Ascending aorta (tissue), 2 donors: Measurements from ENCODE around the gene NAA10. TPM values are rescaled to one million over a fixed set of nuclear protein-coding genes. Genes with fewer than 3 reads are reported as not detected.
"Not testable (repeated sequence)": the region's sequence is repeated elsewhere in the genome, so short reads cannot be mapped to it uniquely, and the experiment has no call there.

Experiments used
- DNase-seq, 2 donors: peaks; one replicate each; pipeline ENCODE4 v3.0.0-alpha.2; 2019; ENCODE audit warnings: low spot score in 2 of 2
- H3K27ac ChIP-seq, 2 donors: fragments of 200-600 bp; sonication (generic); one replicate each; pipeline ENCODE4 v1.5.1; 2016 to 2017; ENCODE audit warnings: mild to moderate bottlenecking in 1 of 2
- H3K27me3 ChIP-seq: fragments of 200-600 bp; sonication (generic); one replicate; pipeline ENCODE4 v1.5.1; 2017
- H3K36me3 ChIP-seq, 2 donors: fragments of 200-600 bp; sonication (generic); one replicate each; pipeline ENCODE4 v1.5.1; 2016
- H3K4me1 ChIP-seq, 2 donors: fragments of 200-600 bp; sonication (generic); one replicate each; pipeline ENCODE4 v1.5.1; 2016 to 2017; ENCODE audit warnings: mild to moderate bottlenecking in 1 of 2
- H3K4me3 ChIP-seq, 2 donors: fragments of 200-600 bp; sonication (generic); one replicate each; pipeline ENCODE4 v1.5.1; 2016 to 2017; ENCODE audit warnings: mild to moderate bottlenecking in 1 of 2
- H3K9me3 ChIP-seq, 2 donors: fragments of 200-600 bp; sonication (generic); one replicate each; pipeline ENCODE4 v1.5.1; 2016
- intact Hi-C: fragments of 100-400 bp; cut with DNase I; formaldehyde crosslinking; loops from one replicate; pipeline ENCODE4 v1.15.1; 2023
- total RNA-seq: library from RNA; depleted of rRNA; stranded (reverse); fragments of >200 nt; gene quantifications from one replicate; pipeline ENCODE4 v1.1.0, GENCODE V29; 2016
- TF ChIP-seq, protein P1 (sequence below), 3 experiments: fragments of 200-600 bp in 2 of 3; fragments of 450-650 bp in 1 of 3; sonication (generic) in 2 of 3; IDR thresholded peaks; one replicate each; pipeline ENCODE4 v1.5.1; 2016 to 2019; ENCODE audit warnings: antibody characterized with exemption in 3 of 3, mild to moderate bottlenecking in 1 of 3, moderate library complexity in 1 of 3

NAA10 gene
- 155 TPM for total RNA-seq

DNA sequence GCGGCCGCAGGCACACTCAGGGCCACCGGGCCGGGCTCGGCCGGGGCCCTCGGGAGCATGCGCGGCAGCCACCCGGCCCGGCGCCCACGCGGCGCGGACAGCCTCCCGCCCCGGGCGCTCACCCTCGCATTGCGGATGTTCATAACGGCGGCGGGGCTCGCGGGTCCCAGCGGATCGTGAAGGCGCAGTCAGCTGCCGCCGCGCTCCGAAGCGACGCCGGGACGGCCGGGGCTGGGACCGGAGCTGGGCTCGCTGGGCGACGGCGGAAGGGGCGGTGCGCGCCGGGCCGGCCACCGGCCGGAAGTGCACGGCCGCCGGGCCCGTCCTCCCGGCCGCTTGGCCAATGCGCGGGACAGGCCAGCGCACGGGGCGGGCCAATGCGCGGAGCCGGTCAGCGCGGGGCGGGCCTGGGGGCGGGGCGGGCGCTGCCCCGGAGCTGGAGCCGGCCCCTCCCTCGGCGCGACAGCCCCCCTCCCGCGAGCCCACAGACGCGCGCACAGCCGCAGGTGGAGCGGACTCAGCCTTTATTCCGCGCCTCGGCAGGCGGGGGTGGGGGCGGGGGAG, at the start of gene NAA10:
Gene NAA10, minus strand, starts transcription at position 276 of the 564 bp plus-strand sequence. Its CDS starts 133 bp downstream, at position 143.
- intact Hi-C loops, result no loop called here
- Histone ChIP-seq H3K9me3 (no peaks in the 10 kb centered on the region), H3K27me3 (no peaks in the 10 kb centered on the region), H3K27ac (peak within 1 kb of the TSS; percentile 18 to 49), H3K4me1 (peaks cover 0 to 9% of the 10 kb centered on the region in 2 donors), H3K4me3 (peak within 1 kb of the TSS; percentile 82 to 93), H3K36me3 (peaks cover 19 to 25% of the 10 kb centered on the region in 2 donors)
- DNase-seq, result peak in 1 of 2 donors; percentile 84
- TF ChIP-seq, protein P1, sequence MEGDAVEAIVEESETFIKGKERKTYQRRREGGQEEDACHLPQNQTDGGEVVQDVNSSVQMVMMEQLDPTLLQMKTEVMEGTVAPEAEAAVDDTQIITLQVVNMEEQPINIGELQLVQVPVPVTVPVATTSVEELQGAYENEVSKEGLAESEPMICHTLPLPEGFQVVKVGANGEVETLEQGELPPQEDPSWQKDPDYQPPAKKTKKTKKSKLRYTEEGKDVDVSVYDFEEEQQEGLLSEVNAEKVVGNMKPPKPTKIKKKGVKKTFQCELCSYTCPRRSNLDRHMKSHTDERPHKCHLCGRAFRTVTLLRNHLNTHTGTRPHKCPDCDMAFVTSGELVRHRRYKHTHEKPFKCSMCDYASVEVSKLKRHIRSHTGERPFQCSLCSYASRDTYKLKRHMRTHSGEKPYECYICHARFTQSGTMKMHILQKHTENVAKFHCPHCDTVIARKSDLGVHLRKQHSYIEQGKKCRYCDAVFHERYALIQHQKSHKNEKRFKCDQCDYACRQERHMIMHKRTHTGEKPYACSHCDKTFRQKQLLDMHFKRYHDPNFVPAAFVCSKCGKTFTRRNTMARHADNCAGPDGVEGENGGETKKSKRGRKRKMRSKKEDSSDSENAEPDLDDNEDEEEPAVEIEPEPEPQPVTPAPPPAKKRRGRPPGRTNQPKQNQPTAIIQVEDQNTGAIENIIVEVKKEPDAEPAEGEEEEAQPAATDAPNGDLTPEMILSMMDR (IDR thresholded peaks at IDR 0.05), result no peak

DNA sequence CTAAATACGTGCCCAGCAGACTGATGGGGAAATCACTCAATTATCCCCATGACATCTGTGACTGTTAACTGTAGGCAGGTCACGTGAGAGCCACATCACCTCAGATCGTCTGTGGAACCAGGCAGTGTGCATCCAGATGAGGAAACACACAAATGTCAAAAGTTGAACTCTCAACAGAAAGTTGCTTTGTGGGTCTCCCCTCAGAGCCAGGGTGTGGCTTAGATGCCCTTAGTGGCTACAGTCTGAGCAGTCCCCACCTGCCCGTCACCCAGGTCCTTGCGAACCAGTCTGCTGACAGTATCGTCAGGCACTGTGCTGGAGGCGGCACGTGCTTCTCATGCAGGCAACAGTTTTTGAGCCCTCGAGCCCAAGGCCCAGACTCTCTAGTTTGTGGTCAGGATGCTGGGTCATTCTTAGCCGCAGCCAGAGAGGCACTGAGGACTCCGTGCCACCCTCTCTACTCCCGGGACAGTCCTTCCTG, 48.5 kb upstream of the NAA10 start:
- Histone ChIP-seq H3K27ac (no peak overlapping the region), H3K9me3 (no peaks in the 10 kb centered on the region), H3K27me3 (no peaks in the 10 kb centered on the region), H3K4me3 (no peak overlapping the region), H3K4me1 (no peaks in the 10 kb centered on the region), H3K36me3 (no peaks in the 10 kb centered on the region)
- TF ChIP-seq, protein P1 (IDR thresholded peaks at IDR 0.05), result no peak
- intact Hi-C loops, result no loop called here
- no peak for DNase-seq

DNA sequence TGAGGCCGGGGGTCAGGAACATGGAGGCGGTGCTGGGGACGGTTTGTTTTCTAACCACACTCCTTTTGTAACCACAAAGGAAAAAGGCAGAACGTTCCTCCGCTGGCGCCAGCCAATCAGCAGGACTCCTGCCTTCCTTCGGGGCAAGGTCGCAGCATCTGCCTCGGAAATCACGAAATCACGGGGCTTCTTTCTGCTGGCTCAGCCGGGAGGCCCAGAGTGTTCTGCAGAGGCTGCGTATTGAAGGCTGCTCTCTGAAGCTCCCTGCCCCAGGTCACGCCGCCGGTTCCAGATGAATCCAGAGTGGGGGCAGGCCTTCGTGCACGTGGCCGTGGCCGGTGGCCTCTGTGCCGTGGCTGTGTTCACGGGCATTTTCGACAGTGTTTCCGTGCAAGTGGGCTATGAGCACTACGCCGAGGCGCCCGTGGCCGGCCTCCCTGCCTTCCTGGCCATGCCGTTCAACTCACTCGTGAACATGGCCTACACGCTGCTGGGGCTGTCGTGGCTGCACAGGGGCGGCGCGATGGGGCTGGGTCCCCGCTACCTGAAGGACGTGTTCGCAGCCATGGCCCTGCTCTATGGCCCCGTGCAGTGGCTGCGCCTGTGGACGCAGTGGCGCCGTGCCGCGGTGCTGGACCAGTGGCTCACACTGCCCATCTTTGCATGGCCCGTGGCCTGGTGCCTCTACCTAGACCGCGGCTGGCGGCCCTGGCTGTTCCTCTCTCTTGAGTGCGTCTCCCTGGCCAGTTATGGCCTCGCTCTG, 47.1 kb upstream of the NAA10 start:
- DNase-seq, result no peak
- intact Hi-C loops, result no loop called here
- Histone ChIP-seq H3K4me3 (no peak overlapping the region), H3K27ac (no peak overlapping the region), H3K4me1 (no peaks in the 10 kb centered on the region), H3K27me3 (no peaks in the 10 kb centered on the region), H3K9me3 (no peaks in the 10 kb centered on the region), H3K36me3 (no peaks in the 10 kb centered on the region)
- TF ChIP-seq, protein P1 (IDR thresholded peaks at IDR 0.05), result no peak

DNA sequence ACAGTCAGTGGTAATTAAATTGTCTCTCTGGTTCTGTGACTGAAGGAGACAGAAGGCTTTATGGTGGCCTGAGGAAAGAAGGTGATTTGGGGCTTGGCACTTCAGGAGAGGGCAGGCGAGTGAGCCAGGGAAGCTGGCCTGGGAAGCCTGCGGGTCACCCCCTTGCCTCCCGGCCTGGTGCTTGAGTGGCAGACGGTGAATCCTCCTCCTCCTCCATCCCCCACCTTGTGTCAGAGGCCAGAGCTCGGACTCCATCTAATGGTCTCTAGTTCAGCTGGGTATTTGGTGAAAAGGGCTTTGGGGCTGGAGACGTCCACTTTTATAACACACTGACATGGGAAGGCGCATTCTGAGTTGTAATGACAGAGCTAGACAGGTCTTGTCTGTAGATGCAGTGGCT, 46.4 kb upstream of the NAA10 start:
- Histone ChIP-seq H3K4me1 (no peaks in the 10 kb centered on the region), H3K4me3 (no peak overlapping the region), H3K9me3 (no peaks in the 10 kb centered on the region), H3K27me3 (no peaks in the 10 kb centered on the region), H3K27ac (no peak overlapping the region), H3K36me3 (no peaks in the 10 kb centered on the region)
- intact Hi-C loops, result no loop called here
- TF ChIP-seq, protein P1 (IDR thresholded peaks at IDR 0.05), result no peak
- DNase-seq, result no peak

DNA sequence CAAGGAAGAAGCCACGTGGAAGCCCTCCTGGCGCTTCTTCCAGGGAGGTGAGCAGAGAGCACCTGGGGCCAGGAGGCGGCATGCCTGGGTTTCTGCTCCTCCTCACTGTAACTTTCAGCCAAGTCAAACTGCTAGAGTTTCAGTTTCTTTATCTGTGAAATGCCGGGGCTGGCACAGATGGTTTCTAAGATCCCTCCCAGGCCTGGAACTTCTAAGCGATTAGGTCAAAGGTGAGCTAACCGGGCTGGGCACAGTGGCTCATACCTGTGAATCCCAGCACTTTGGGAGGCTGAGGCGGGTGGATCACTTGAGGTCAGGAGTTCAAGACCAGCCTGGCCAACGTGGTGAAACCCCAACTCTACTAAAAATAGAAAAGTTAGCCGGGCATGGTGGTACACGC, 45.6 kb upstream of the NAA10 start:
- intact Hi-C loops, H3K4me1 ChIP-seq, H3K4me3 ChIP-seq, H3K36me3 ChIP-seq, H3K9me3 ChIP-seq, DNase-seq, H3K27me3 ChIP-seq, H3K27ac ChIP-seq: not testable (repeated sequence)

DNA sequence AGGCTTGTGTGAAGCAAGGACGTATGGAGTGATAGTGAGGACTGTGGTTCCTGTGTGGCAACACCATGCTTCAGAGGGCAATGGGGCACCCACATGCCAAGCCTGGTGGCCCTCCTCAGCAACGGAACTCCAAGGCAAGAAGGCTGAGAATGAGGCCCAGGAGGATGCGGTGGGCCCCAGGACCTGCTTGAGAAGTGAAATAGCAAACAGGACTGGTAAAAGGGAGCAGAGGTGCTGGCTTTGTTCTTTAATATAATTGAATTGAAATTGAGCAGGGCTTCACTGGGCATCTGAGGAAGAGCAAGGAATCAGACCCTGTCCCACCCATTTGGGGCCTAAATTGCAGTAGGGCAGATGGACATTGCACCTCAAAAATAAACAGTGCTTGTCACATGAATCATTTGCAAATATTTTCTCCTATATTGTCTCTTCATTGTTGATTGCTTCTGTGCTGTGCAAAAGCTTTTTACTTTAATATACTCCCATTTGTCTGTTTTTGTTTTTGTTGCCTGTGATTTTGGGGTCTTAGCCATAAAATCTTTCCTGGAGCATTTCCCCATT, 40.0 kb upstream of the NAA10 start:
- DNase-seq, result no peak

More for the DNA sequence above, 40.0 kb upstream of the NAA10 start:
- TF ChIP-seq, protein P1 (IDR thresholded peaks at IDR 0.05), result no peak
- H3K4me3 ChIP-seq, result no peak overlapping the region
- H3K36me3 ChIP-seq, result no peaks in the 10 kb centered on the region
- no peaks in the 10 kb centered on the region for H3K9me3 ChIP-seq
- H3K27me3 ChIP-seq, result no peaks in the 10 kb centered on the region
- peaks cover 0 to 7% of the 10 kb centered on the region in 2 donors for H3K4me1 ChIP-seq
- H3K27ac ChIP-seq, result peak overlapping the region in 1 of 2 donors; percentile 99
- intact Hi-C loops, result loop anchor here (5.0 kb wide), 1 partner anchor 567 kb away; no protein-coding TSS in a partner anchor
